GM21737 (cell line): Measurements from ENCODE around the gene AKAP13.
"Not testable (repeated sequence)": the region's sequence is repeated elsewhere in the genome, so short reads cannot be mapped to it uniquely, and the experiment has no call there.

Experiments used
- ATAC-seq: cut with Tn5 transposase; IDR thresholded peaks from one replicate; pipeline ENCODE4 v1.9.1; 2021; ENCODE audit warnings: mild to moderate bottlenecking, moderate library complexity; ENCODE audit not compliant: unreplicated experiment

AKAP13 gene

DNA sequence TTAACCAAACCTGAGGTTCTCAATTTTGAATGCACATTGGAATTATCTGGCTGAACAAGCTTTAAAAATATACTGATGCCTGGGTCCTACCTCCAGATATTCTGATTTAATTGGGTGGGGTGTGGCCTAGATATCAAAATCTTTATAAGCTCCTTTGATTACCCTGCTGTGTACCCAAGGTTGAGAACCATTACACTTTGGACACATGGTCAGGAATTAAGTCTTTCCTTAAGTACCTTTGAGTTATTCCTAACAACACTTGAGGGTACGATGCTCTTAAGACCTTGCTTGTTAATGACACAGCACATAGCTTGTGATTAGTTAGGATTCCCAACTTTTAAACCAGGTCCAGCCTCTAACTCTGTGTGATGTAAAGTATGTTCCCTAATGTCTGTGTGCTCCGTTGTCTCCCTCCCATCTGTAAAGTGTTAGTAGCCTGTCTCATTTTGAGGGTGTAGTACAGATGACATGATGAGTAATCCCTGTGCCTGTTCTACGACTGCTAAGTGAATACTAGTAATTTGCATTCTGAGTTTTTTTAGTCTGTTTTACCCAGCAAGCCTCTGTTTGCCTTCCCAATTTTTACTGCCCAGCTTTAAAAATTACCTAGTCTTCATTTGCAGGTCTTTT, 259.5 kb downstream of the AKAP13 start:
- ATAC-seq: no peak

GRCh38 chr15:85642065-85642692, 261.8 kb downstream of the AKAP13 start:
- ATAC-seq: no peak

DNA sequence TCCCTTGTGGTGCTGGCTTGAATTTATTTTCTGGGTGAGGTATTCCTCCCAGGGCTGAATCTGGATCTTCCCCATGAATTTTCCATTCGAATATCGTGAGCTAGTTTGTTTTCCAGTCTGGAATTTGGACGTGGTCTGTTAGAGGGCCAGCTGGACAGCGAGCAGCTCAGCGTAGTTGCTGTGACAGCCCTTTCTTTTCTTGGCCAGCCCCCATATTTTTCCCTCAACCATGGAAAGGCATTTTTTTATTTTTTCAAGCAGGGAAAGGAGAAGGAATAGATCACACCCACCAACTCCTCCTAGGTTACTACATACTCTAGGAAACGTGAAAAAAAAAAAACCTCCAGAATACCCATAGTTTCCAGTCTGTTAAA, 262.3 kb downstream of the AKAP13 start:
- ATAC-seq: no peak

DNA sequence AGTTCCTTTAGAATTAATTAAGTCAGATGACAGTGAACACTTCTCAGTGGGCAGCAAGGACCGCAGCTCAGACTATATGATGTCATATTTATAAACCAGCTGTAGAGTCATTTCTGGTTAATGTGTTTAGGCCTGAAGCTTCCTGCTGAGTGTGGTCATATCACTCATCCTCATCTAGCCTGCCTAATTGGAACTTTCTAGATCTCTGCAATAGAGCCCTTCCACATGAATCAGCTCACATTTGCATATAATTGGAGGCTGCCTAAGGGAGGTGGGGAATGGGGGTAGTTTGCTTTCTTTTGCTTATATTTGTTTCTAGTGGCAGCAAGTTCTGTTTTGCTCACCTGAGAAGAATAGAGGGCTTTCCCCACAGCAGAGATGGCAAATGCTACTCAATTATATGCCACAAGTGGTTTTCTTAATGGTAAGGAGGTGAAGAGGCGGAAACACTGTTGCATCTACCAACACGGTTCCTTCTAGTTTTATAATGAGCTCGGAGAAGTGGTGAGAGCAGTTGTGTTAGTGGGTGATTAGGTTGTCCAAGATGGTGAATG, 266.2 kb downstream of the AKAP13 start:
- peak; percentile 80 for ATAC-seq

DNA sequence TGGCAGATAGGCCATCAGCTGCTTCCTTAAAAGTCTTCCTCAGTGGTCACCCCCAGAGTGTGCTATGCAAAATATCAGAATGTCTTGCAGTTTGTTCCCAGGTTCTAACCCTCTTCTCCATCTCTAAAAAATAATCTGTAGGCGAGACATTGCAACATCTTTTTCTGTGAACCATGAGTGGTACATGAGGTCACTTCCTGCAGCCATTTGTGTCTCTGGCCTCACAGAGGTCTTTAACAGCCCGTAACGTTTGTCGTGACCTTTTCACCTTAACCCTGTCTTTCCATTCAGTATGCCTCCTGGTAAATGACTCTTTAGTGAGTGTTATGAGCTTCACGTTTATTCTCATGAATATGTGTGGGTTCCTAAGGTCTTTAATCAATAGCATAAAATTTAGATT, 269.0 kb downstream of the AKAP13 start:
- no peak for ATAC-seq

GRCh38 chr15:85651548-85651947, 271.1 kb downstream of the AKAP13 start:
- no peak for ATAC-seq

GRCh38 chr15:85652457-85652856, 272.1 kb downstream of the AKAP13 start:
- ATAC-seq: no peak

DNA sequence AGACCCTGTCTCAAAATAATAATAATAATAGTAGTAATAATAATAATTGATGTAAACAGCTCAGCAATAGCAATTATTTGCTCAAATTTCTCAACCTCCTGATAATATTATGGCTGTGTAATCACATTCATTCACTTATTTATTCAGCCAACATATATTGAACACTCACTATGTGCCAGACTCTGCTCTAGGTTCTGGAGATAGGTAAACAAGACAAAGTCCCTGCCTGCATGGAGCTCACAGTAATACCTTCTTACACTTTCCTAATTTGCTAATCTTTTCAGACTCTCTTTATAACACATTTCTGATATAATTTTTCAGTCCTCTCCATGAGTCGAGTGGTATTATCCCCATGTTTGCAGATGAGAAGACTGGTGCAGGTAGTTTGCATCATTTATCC, 276.7 kb downstream of the AKAP13 start:
- ATAC-seq: no peak

DNA sequence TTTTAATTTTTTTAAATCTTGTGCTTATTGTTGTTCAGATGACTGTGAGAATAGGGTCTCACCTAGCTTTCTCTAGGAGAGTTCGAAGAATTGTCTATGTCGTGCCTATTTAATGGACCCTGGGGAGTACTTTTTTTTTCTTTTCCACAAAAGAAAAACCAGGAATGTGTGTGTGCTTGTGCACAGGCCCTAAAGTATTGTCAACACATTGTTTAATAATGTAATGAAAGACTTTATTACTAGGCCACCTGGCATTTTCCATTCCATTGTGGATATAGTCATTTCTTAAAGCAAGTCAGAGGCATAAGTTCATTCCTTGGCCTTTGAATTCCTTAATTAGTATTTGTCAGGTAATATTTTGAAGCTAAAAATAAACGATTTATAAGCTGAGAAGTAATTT, 278.4 kb downstream of the AKAP13 start:
- ATAC-seq: no peak

DNA sequence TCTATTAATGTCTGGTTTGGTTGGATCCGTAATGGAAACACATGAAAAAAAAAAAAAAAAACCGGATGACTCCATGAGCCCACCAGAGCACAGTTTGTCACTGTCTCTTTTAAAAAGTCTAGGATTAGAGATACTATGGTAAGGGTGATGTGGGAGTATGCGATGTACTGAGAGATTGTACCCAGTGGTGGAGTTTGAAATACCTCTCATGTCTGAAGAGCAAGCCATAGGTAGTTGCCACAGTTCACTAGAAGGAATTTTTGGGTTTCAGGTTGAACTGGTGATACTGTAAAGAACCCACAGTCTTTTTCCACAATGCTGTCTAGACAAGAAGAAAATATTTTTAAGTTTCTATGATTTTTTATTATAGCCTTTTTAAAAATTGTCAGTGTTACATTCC, 281.5 kb downstream of the AKAP13 start:
- no peak for ATAC-seq

DNA sequence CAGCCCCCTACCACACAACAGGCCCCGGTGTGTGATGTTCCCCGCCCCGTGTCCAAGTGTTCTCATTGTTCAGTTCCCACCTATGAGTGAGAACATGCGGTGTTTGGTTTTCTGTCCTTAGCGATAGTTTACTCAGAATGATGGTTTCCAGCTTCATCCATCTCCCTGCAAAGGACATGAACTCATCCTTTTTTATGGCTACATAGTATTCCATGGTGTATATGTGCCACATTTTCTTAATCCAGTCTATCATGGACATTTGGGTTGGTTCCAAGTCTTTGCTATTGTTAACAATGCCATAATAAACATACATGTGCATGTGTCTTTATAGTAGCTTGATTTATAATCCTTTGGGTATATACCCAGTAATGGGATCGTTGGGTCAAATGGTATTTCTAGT, 285.3 kb downstream of the AKAP13 start:
- ATAC-seq: not testable (repeated sequence)

- ATAC-seq: peak; percentile 81
These were observed 287.4 kb downstream of the AKAP13 start for GRCh38 chr15:85667491-85668424.

GRCh38 chr15:85671156-85671555, 290.8 kb downstream of the AKAP13 start:
- ATAC-seq: no peak

DNA sequence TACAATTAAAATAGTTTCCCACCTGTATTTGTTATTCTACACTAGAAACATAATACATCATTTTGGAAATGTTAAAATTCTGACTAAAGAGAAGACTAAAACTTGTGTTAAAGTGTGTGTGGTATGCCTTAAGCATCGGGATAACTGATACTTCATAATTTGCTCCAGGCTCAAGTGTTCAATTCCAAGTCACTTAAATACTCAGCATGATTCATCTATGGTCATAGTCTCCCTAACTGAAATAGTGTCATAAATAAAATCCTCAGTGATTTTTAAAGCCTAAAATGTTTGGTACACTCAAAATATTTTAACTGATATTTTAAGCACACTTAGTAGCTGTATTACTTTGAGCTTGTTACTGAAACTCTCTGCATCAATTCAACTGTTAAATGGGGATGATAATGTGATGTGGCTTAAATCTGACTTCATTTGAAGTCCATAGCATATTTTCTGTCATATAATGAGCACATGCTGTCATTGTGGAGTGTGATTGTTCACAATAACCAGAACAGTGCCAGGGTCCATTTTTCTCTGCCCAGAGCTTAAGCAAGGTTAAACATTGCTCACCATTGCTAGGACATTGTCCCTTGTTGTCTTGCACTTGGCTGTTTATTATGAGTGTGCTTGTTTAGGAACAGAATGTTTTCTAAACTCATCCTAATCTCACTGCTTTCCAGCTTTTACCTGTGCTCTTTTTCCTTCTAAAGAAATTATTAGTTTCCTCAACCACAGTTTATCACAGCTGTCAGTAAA, 292.1 kb downstream of the AKAP13 start:
- no peak for ATAC-seq

GRCh38 chr15:85673326-85673725, 292.9 kb downstream of the AKAP13 start:
- ATAC-seq: no peak

- no peak for ATAC-seq
These were observed 296.1 kb downstream of the AKAP13 start for GRCh38 chr15:85676342-85677098.

DNA sequence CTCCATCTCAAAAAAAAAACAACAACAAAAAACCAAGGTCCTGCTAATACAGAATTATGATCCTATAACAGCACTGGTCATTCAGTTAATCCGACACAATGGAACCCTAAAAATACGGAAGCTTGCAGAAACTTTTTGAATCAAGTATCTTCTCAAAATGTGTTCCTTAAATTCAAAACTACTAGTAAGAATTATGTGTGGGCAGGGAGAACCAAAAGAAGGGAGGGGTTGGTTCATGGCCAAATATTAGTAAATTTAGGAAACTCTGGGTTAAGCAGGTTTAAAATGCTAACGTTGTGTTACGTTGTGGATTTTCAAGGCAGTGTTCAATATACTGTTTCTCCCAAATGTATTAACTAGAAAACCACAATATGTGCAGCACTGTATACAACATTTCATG, 298.8 kb downstream of the AKAP13 start:
- no peak for ATAC-seq

- ATAC-seq: no peak
These were observed 301.0 kb downstream of the AKAP13 start for GRCh38 chr15:85681386-85681785.

DNA sequence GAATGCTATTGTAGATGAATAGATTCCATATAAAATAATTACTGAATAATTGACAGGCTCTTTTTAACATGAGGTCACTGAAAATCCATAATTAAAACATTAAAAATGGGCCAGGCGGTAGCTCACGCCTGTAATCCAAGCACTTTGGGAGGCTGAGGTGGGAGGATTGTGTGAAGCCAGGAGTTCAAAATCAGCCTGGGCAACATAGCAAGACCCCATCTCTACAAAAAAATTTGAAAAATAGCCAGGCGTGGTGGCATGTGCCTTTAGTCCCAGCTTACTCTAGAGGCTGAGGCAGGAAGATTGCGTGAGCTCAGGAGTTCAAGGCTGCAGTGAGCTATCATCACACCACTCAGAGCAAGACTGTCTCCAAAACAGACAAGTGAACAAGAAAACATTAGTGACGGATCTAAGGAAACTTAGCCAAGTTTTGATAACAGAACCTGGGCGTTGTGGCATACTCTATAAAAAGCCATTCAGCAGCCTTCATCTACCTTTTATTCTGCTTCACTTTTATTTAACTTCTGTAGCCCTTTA, 303.8 kb downstream of the AKAP13 start:
- no peak for ATAC-seq

GRCh38 chr15:85685356-85685755, 305.0 kb downstream of the AKAP13 start:
- no peak for ATAC-seq
